Measurements from ENCODE around the gene GLT1D1.

The GLT1D1 gene

GRCh38 chr12:129009833-129010622 is 156.8 kb downstream of the GLT1D1 start:
- DNase-seq, result no peak

GRCh38 chr12:129016159-129016558 is 162.9 kb downstream of the GLT1D1 start:
- DNase-seq, result no peak

GRCh38 chr12:129025055-129025454 is 171.8 kb downstream of the GLT1D1 start:
- no peak for DNase-seq

GRCh38 chr12:129028844-129029243 is 175.6 kb downstream of the GLT1D1 start:
- DNase-seq, result no peak

Measured in HCEC 1CT (cell line).